HCT116 (cell line): ENCODE measurements around the gene RCAN2. TPM values are rescaled to one million over a fixed set of nuclear protein-coding genes. Genes with fewer than 3 reads are reported as not detected.

Experiments
- ATAC-seq: fragments of 200-7000 bp; cut with Tn5 transposase; 2 replicates; pipeline ENCODE4 v1.9.1; 2020; ENCODE audit warnings: mild to moderate bottlenecking, moderate library complexity
- BruUV-seq: library from RNA; stranded (reverse); fragments of 400-500 nt; replicated peaks from 2 replicates; lab custom pipeline; 2021; lab: Mats Ljungman, UMichigan
- CTCF ChIA-PET: fragments of 300-600 bp; sonication (Branson Sonifier 250); formaldehyde crosslinking; loops from one replicate; lab custom pipeline; 2021; ENCODE audit warnings: antibody characterized with exemption; lab: Charles Lee
- POLR2A ChIA-PET: fragments of 300-600, 350-600 bp; sonication (Branson Sonifier 250); formaldehyde crosslinking; loops from one replicate; lab custom pipeline; 2021; ENCODE audit warnings: antibody characterized with exemption; lab: Charles Lee
- RAD21 ChIA-PET, 2 experiments: fragments of 300-600 bp; sonication (Branson Sonifier 250); formaldehyde crosslinking; loops; one replicate each; lab custom pipeline; 2023; ENCODE audit warnings: low total read pairs in 2 of 2; ENCODE audit not compliant: uncharacterized antibody in 2 of 2, unreplicated experiment in 2 of 2, low non-redundant PET in 1 of 2; lab: Charles Lee
- DNase-seq: peaks from one replicate; pipeline ENCODE4 v3.0.0-alpha.2; 2010; ENCODE audit warnings: low read depth, low spot score
- H2AFZ ChIP-seq: fragments of 200-600 bp; shearing (Covaris generic), sonication (generic); 2 replicates; pipeline ENCODE4 v1.6.1; 2017; ENCODE audit warnings: low read depth, mixed run types, mixed read lengths, antibody characterized with exemption, low read length; ENCODE audit not compliant: poor library complexity, severe bottlenecking
- H3K27ac ChIP-seq: 2 replicates; pipeline ENCODE4 v1.5.1; 2012; ENCODE audit warnings: low read depth, low read length
- H3K27me3 ChIP-seq: fragments of 200-600 bp; sonication (generic); 2 replicates; pipeline ENCODE4 v1.6.1; 2016; ENCODE audit warnings: mixed run types, low read length, mixed read lengths; ENCODE audit not compliant: insufficient read depth
- H3K36me3 ChIP-seq, 2 experiments: fragments of 200-500 bp in 1 of 2; fragments of 200-600 bp in 1 of 2; sonication (Bioruptor generic) in 1 of 2; sonication (generic) in 1 of 2; 2 replicates each; pipeline versions ENCODE4 v1.5.1 to v1.6.1; 2014 to 2016; ENCODE audit warnings: low read length in 2 of 2, inconsistent platforms in 1 of 2, mixed read lengths in 1 of 2, mixed run types in 1 of 2; ENCODE audit not compliant: insufficient read depth in 2 of 2, control insufficient read depth in 1 of 2
- H3K4me1 ChIP-seq, 2 experiments: fragments of 200-600 bp in 1 of 2; sonication (generic) in 1 of 2; 2 replicates each; pipeline versions ENCODE4 v1.5.1 to v1.6.1; 2012 to 2017; ENCODE audit warnings: low read length in 2 of 2, inconsistent platforms in 1 of 2, mild to moderate bottlenecking in 1 of 2, mixed read lengths in 1 of 2, mixed run types in 1 of 2, moderate library complexity in 1 of 2; ENCODE audit not compliant: insufficient read depth in 2 of 2, control insufficient read depth in 1 of 2
- H3K4me2 ChIP-seq: fragments of 200-600 bp; sonication (generic); 2 replicates; pipeline ENCODE4 v1.6.1; 2017; ENCODE audit warnings: mixed run types, low read length, mixed read lengths
- H3K4me3 ChIP-seq, 2 experiments: fragments of 200-600 bp in 1 of 2; sonication (generic) in 1 of 2; replicated peaks in 1 of 2; 2 replicates each; pipeline ENCODE4 v1.5.1; 2011 to 2016; ENCODE audit warnings: low read length in 2 of 2, control low read depth in 1 of 2, low read depth in 1 of 2, mild to moderate bottlenecking in 1 of 2, mixed read lengths in 1 of 2, mixed run types in 1 of 2
- H3K79me2 ChIP-seq: fragments of 200-600 bp; sonication (generic); 2 replicates; pipeline ENCODE4 v1.6.1; 2017; ENCODE audit warnings: mild to moderate bottlenecking, mixed run types, low read length, moderate library complexity, mixed read lengths; ENCODE audit not compliant: insufficient read depth
- H3K9ac ChIP-seq: fragments of 200-600 bp; sonication (generic); 2 replicates; pipeline ENCODE4 v1.6.1; 2016; ENCODE audit warnings: low read length, mixed read lengths
- H3K9me2 ChIP-seq: fragments of 200-600 bp; sonication (generic), shearing (Covaris generic); 2 replicates; pipeline ENCODE4 v1.6.1; 2017; ENCODE audit warnings: mixed run types, mild to moderate bottlenecking, moderate library complexity; ENCODE audit not compliant: insufficient read depth
- H3K9me3 ChIP-seq, 2 experiments: fragments of 200-500 bp in 1 of 2; fragments of 200-600 bp in 1 of 2; sonication (Bioruptor generic) in 1 of 2; sonication (generic) in 1 of 2; 2 replicates each; pipeline ENCODE4 v1.6.1; 2014 to 2017; ENCODE audit warnings: low read length in 2 of 2, mixed read lengths in 2 of 2, inconsistent platforms in 1 of 2, low read depth in 1 of 2, mild to moderate bottlenecking in 1 of 2, mixed run types in 1 of 2, moderate library complexity in 1 of 2; ENCODE audit not compliant: control insufficient read depth in 1 of 2, insufficient read depth in 1 of 2
- H4K20me1 ChIP-seq: fragments of 200-600 bp; sonication (generic), shearing (Covaris generic); 2 replicates; pipeline ENCODE4 v1.6.1; 2017; ENCODE audit warnings: mixed run types, mild to moderate bottlenecking, moderate library complexity; ENCODE audit not compliant: insufficient read depth
- CBX3 ChIP-seq: IDR thresholded peaks from 2 replicates; pipeline ENCODE4 v1.6.1; 2012; ENCODE audit warnings: low read depth
- CEBPB ChIP-seq: IDR thresholded peaks from 2 replicates; pipeline ENCODE4 v1.6.1; 2012; ENCODE audit warnings: low read depth
- EZH2phosphoT487 ChIP-seq: fragments of 200-600 bp; IDR thresholded peaks from 2 replicates; pipeline ENCODE4 v1.6.1; 2018; ENCODE audit warnings: antibody characterized with exemption, borderline replicate concordance
- POLR2AphosphoS5 ChIP-seq: IDR thresholded peaks from 2 replicates; pipeline ENCODE4 v1.6.1; 2011; ENCODE audit warnings: mild to moderate bottlenecking, low read depth, low read length, moderate library complexity
- RAD21 ChIP-seq: IDR thresholded peaks from 2 replicates; pipeline ENCODE4 v1.6.1; 2012; ENCODE audit warnings: low read depth, mild to moderate bottlenecking
- SIN3A ChIP-seq: IDR thresholded peaks from 2 replicates; pipeline ENCODE4 v1.6.1; 2012; ENCODE audit warnings: low read depth
- intact Hi-C: fragments of 100-400 bp; cut with micrococcal nuclease; formaldehyde crosslinking; loops from 2 replicates; pipeline ENCODE4 v1.10.0; 2022
- total RNA-seq: library from RNA; stranded (reverse); gene quantifications from one replicate; pipeline ENCODE4 v1.2.1, GENCODE V29; 2021; ENCODE audit not compliant: unreplicated experiment
- TF ChIP-seq, protein P1 (sequence below): IDR thresholded peaks from 2 replicates; pipeline ENCODE4 v1.6.1; 2011; ENCODE audit warnings: mild to moderate bottlenecking, low read length, moderate library complexity; ENCODE audit not compliant: insufficient replicate concordance; ENCODE audit errors: extremely low read depth
- TF ChIP-seq, protein P2 (sequence below): IDR thresholded peaks from 2 replicates; pipeline ENCODE4 v1.6.1; 2012
- TF ChIP-seq, protein P3 (sequence below): IDR thresholded peaks from 2 replicates; pipeline ENCODE4 v1.6.1; 2012; ENCODE audit warnings: low read depth

The RCAN2 gene
- total RNA-seq, 1 experiment from 2014 or later: 0.57 TPM

DNA sequence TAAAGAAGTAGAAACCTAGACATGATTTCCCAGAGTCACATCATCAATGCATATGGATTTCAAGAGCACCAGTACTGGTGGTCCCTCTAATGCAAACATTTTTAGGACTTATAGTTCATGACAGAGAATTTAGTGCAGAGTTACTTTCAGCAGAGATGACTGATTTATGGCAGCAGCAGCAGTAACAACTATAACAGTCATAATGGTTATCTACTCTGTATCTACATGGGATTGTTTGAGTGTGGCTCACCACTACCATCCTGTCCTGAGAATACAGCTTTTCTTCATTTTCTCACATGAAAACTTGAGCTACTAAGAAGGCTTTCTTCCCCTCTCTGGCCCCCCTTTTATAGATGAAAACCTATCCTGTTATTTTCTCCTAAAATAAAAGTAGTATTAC, 192.0 kb downstream of the RCAN2 start (continued):
- TF ChIP-seq, protein P1, sequence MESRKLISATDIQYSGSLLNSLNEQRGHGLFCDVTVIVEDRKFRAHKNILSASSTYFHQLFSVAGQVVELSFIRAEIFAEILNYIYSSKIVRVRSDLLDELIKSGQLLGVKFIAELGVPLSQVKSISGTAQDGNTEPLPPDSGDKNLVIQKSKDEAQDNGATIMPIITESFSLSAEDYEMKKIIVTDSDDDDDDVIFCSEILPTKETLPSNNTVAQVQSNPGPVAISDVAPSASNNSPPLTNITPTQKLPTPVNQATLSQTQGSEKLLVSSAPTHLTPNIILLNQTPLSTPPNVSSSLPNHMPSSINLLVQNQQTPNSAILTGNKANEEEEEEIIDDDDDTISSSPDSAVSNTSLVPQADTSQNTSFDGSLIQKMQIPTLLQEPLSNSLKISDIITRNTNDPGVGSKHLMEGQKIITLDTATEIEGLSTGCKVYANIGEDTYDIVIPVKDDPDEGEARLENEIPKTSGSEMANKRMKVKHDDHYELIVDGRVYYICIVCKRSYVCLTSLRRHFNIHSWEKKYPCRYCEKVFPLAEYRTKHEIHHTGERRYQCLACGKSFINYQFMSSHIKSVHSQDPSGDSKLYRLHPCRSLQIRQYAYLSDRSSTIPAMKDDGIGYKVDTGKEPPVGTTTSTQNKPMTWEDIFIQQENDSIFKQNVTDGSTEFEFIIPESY: no peak
- TF ChIP-seq EZH2phosphoT487 (no peak), POLR2AphosphoS5 (no peak), CBX3 (no peak), RAD21 (no peak), SIN3A (no peak)
- TF ChIP-seq, protein P2, sequence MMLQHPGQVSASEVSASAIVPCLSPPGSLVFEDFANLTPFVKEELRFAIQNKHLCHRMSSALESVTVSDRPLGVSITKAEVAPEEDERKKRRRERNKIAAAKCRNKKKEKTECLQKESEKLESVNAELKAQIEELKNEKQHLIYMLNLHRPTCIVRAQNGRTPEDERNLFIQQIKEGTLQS: no peak

DNA sequence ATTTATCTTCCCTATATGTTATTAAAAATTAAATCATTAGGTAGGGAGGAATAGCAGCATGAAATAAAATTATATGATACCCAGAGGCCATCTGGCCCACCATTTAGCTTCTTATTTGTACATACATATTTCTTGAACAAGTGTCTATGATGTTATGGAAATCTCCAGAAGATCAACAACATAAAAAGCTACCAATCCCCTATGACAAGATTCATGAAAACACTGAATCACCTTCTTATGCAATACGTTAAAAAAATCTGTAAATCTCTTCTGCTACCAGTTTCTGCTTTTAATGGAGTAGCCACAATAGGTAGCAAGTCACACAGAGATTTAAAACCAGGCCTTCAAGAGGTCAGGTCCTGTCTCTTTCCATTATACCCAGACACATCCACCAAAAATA, 194.7 kb downstream of the RCAN2 start:
- no peak overlapping the region for H3K9ac ChIP-seq
- DNase-seq (no peak), ATAC-seq (no peak)
- ChIA-PET CTCF (no interaction called here), POLR2A (no interaction called here), RAD21 (no interaction called here)
- H3K9me2 ChIP-seq: no peaks in the 10 kb centered on the region
- intact Hi-C loops: no loop called here
- no peak overlapping the region for H3K27ac ChIP-seq
- H3K27me3 ChIP-seq: no peaks in the 10 kb centered on the region
- no peaks in the 10 kb centered on the region for H3K9me3 ChIP-seq
- no peaks in the 10 kb centered on the region for H3K4me1 ChIP-seq
- H3K79me2 ChIP-seq: no peaks in the 10 kb centered on the region
- BruUV-seq: no TSS peak
- H4K20me1 ChIP-seq: no peaks in the 10 kb centered on the region
- H3K4me2 ChIP-seq: no peak overlapping the region
- no peak overlapping the region for H2AFZ ChIP-seq
- no peak overlapping the region for H3K4me3 ChIP-seq
- TF ChIP-seq, protein P3, sequence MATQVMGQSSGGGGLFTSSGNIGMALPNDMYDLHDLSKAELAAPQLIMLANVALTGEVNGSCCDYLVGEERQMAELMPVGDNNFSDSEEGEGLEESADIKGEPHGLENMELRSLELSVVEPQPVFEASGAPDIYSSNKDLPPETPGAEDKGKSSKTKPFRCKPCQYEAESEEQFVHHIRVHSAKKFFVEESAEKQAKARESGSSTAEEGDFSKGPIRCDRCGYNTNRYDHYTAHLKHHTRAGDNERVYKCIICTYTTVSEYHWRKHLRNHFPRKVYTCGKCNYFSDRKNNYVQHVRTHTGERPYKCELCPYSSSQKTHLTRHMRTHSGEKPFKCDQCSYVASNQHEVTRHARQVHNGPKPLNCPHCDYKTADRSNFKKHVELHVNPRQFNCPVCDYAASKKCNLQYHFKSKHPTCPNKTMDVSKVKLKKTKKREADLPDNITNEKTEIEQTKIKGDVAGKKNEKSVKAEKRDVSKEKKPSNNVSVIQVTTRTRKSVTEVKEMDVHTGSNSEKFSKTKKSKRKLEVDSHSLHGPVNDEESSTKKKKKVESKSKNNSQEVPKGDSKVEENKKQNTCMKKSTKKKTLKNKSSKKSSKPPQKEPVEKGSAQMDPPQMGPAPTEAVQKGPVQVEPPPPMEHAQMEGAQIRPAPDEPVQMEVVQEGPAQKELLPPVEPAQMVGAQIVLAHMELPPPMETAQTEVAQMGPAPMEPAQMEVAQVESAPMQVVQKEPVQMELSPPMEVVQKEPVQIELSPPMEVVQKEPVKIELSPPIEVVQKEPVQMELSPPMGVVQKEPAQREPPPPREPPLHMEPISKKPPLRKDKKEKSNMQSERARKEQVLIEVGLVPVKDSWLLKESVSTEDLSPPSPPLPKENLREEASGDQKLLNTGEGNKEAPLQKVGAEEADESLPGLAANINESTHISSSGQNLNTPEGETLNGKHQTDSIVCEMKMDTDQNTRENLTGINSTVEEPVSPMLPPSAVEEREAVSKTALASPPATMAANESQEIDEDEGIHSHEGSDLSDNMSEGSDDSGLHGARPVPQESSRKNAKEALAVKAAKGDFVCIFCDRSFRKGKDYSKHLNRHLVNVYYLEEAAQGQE: no peak
- no peak for TF ChIP-seq CEBPB
- no peaks in the 10 kb centered on the region for H3K36me3 ChIP-seq
